HepG2 (cell line): ENCODE results near the gene BRCA2. TPM values are rescaled to one million over a fixed set of nuclear protein-coding genes. Genes with fewer than 3 reads are reported as not detected.

Experiments used
- CCAR2 ChIP-seq: fragments of 200-400 bp; formaldehyde crosslinking; optimal IDR thresholded peaks from 2 replicates; pipeline ENCODE3; 2018; ENCODE audit warnings: low read depth, mild to moderate bottlenecking, low read length, moderate library complexity
- CENPBD1 ChIP-seq: sonication (generic); formaldehyde crosslinking; IDR thresholded peaks from 2 replicates; pipeline ENCODE4 v1.8.0; 2022; ENCODE audit warnings: missing genetic modification reagents, low read depth, mild to moderate bottlenecking, borderline replicate concordance
- CHD2 ChIP-seq: IDR thresholded peaks from 2 replicates; pipeline ENCODE4 v1.6.1; 2011; ENCODE audit warnings: low read depth, low read length, improper control_type of control experiment
- HHEX ChIP-seq: IDR thresholded peaks from 2 replicates; pipeline ENCODE4 v1.6.1; 2016; ENCODE audit warnings: control low read depth
- IKZF5 ChIP-seq: IDR thresholded peaks from 2 replicates; pipeline ENCODE4 v1.6.1; 2018; ENCODE audit warnings: missing genetic modification reagents, mild to moderate bottlenecking, missing compliant biosample characterization
- JDP2 ChIP-seq: sonication (generic); formaldehyde crosslinking; IDR thresholded peaks from 2 replicates; pipeline ENCODE4 v1.8.1; 2022; ENCODE audit warnings: missing genetic modification reagents, borderline replicate concordance
- KLF15 ChIP-seq: sonication (generic); formaldehyde crosslinking; IDR thresholded peaks from 2 replicates; pipeline ENCODE4 v1.8.1; 2023; ENCODE audit warnings: borderline replicate concordance, mild to moderate bottlenecking, inconsistent platforms, missing genetic modification reagents, mixed read lengths
- MAX ChIP-seq: IDR thresholded peaks from 2 replicates; pipeline ENCODE4 v1.6.1; 2012; ENCODE audit warnings: inconsistent platforms
- MLXIP ChIP-seq: sonication (generic); formaldehyde crosslinking; IDR thresholded peaks from 2 replicates; pipeline ENCODE4 v1.9.0; 2021; ENCODE audit warnings: missing genetic modification reagents, borderline replicate concordance
- NRL ChIP-seq: sonication (generic); formaldehyde crosslinking; IDR thresholded peaks from 2 replicates; pipeline ENCODE4 v1.5.0; 2020; ENCODE audit warnings: missing genetic modification reagents, mild to moderate bottlenecking, moderate library complexity, borderline replicate concordance
- PHF8 ChIP-seq: sonication (generic); formaldehyde crosslinking; IDR thresholded peaks from 2 replicates; pipeline ENCODE4 v1.5.0; 2020; ENCODE audit warnings: missing genetic modification reagents
- REXO4 ChIP-seq: sonication (generic); formaldehyde crosslinking; IDR thresholded peaks from 2 replicates; pipeline ENCODE4 v1.8.0; 2022; ENCODE audit warnings: missing genetic modification reagents, mild to moderate bottlenecking, borderline replicate concordance
- RORA ChIP-seq: sonication (generic); formaldehyde crosslinking; IDR thresholded peaks from 2 replicates; pipeline ENCODE4 v1.5.0; 2020; ENCODE audit warnings: mild to moderate bottlenecking, missing genetic modification reagents, moderate library complexity
- SIX4 ChIP-seq: sonication (generic); formaldehyde crosslinking; IDR thresholded peaks from 2 replicates; pipeline ENCODE4 v1.4.0; 2020; ENCODE audit warnings: missing genetic modification reagents
- SSRP1 ChIP-seq: IDR thresholded peaks from 2 replicates; pipeline ENCODE4 v1.6.1; 2016; ENCODE audit warnings: control low read depth
- TAF1 ChIP-seq: sonication (generic); formaldehyde crosslinking; IDR thresholded peaks from 2 replicates; pipeline ENCODE4 v1.4.0; 2020; ENCODE audit warnings: missing genetic modification reagents
- TARDBP ChIP-seq: sonication (generic); formaldehyde crosslinking; IDR thresholded peaks from 2 replicates; pipeline ENCODE4 v1.8.0; 2022; ENCODE audit warnings: mild to moderate bottlenecking, missing genetic modification reagents
- TOE1 ChIP-seq: sonication (generic); formaldehyde crosslinking; IDR thresholded peaks from 2 replicates; pipeline ENCODE4 v1.4.0; 2020; ENCODE audit warnings: mild to moderate bottlenecking, missing genetic modification reagents
- U2AF2 ChIP-seq: fragments of 200-400 bp; formaldehyde crosslinking; IDR thresholded peaks from 2 replicates; pipeline ENCODE4 v1.6.1; 2017; ENCODE audit warnings: low read depth, mild to moderate bottlenecking, low read length
- ZNF235 ChIP-seq: sonication (generic); formaldehyde crosslinking; IDR thresholded peaks from 2 replicates; pipeline ENCODE4 v1.8.1; 2023; ENCODE audit warnings: mild to moderate bottlenecking, missing genetic modification reagents, borderline replicate concordance
- ZNF276 ChIP-seq: sonication (generic); formaldehyde crosslinking; IDR thresholded peaks from 2 replicates; pipeline ENCODE4 v1.4.0; 2020; ENCODE audit warnings: mild to moderate bottlenecking, low read depth, missing genetic modification reagents
- ZNF292 ChIP-seq: sonication (generic); formaldehyde crosslinking; IDR thresholded peaks from 2 replicates; pipeline ENCODE4 v1.8.1; 2022; ENCODE audit warnings: mild to moderate bottlenecking, low read depth, missing genetic modification reagents, borderline replicate concordance
- ZNF337 ChIP-seq: sonication (generic); formaldehyde crosslinking; IDR thresholded peaks from 2 replicates; pipeline ENCODE4 v1.5.1; 2020; ENCODE audit warnings: missing genetic modification reagents, low read depth, mild to moderate bottlenecking, borderline replicate concordance
- ZNF451 ChIP-seq: sonication (generic); formaldehyde crosslinking; IDR thresholded peaks from 2 replicates; pipeline ENCODE4 v1.5.0; 2020; ENCODE audit warnings: mild to moderate bottlenecking, missing genetic modification reagents
- polyA plus RNA-seq, 8 experiments: library from polyadenylated mRNA; depleted of rRNA in 3 of 8; stranded (reverse) in 7 of 8; unstranded in 1 of 8; fragments of >200 nt; fragmentation: Illumina TruSeq in 4 of 8; extraction: Trizol in 4 of 8; gene quantifications; 2 replicates each; pipeline versions ENCODE4 v1.2.1 to v1.2.3, GENCODE V29; 2011 to 2016; ENCODE audit warnings: low read depth in 4 of 8, missing spikeins in 1 of 8, mixed read lengths in 1 of 8; ENCODE audit not compliant: insufficient read depth in 1 of 8
- total RNA-seq, 5 experiments: library from RNA; depleted of rRNA; stranded (reverse); fragments of >200 nt; fragmentation: Illumina TruSeq; extraction: Trizol; gene quantifications; 2 replicates each; pipeline ENCODE4 v1.2.3, GENCODE V29; 2016; ENCODE audit warnings: low read depth in 1 of 5

The BRCA2 gene
- total and polyA plus RNA-seq, 2 of the 13 experiments (the other 11 are each of a cell fraction or from before 2014, with no cell fraction given) = 3.1 to 24.6 TPM

- TF ChIP-seq MLXIP = no peak
- TF ChIP-seq REXO4 (CRISPR knock-in tag) = no peak
- no peak for TF ChIP-seq ZNF235 (CRISPR knock-in tag)
- peak; percentile 55; the same call in 1 of the 2 replicates for TF ChIP-seq IKZF5
- no peak for TF ChIP-seq JDP2 (CRISPR knock-in tag)
- peak; percentile 82 for TF ChIP-seq PHF8 (CRISPR knock-in tag)
- TF ChIP-seq TARDBP (CRISPR knock-in tag) = peak; percentile 85
- peak; percentile 53; the same call in 1 of the 2 replicates for TF ChIP-seq ZNF292
- no peak for TF ChIP-seq CHD2
- no peak for TF ChIP-seq SIX4 (CRISPR knock-in tag)
- TF ChIP-seq MAX = peak; percentile 91
- peak; percentile 71; the same call in 1 of the 2 replicates for TF ChIP-seq NRL (CRISPR knock-in tag)
- peak; percentile 77 for TF ChIP-seq TAF1 (CRISPR knock-in tag)
- no peak for TF ChIP-seq CCAR2
- no peak for TF ChIP-seq SSRP1
- TF ChIP-seq RORA = no peak
- TF ChIP-seq KLF15 (CRISPR knock-in tag) = 0 out of 2 replicates have a peak, but pooled peaks have one; percentile 29
- no peak for TF ChIP-seq CENPBD1 (CRISPR knock-in tag)
- no peak for TF ChIP-seq ZNF276 (CRISPR knock-in tag)
- no peak; the same call in 1 of the 2 replicates for TF ChIP-seq U2AF2
- TF ChIP-seq HHEX = no peak
- TF ChIP-seq ZNF337 (CRISPR knock-in tag) = no peak
- TF ChIP-seq TOE1 (CRISPR knock-in tag) = peak; percentile 41; the same call in 1 of the 2 replicates
- no peak for TF ChIP-seq ZNF451 (CRISPR knock-in tag)
These were observed at the start of gene BRCA2, which contains the start of gene ZAR1L (continued) for GRCh38 chr13:32315238-32316027.
